K562 (cell line): ENCODE results near the gene PRRT1. TPM values are rescaled to one million over a fixed set of nuclear protein-coding genes. Genes with fewer than 3 reads are reported as not detected.

Experiments
- ARID2 ChIP-seq: fragments of 450-650 bp; IDR thresholded peaks from 2 replicates; pipeline ENCODE4 v1.6.1; 2017; ENCODE audit warnings: antibody characterized with exemption, mild to moderate bottlenecking
- DMBX1 ChIP-seq: fragments of 250-450 bp; sonication (Bioruptor Pico); IDR thresholded peaks from 2 replicates; pipeline ENCODE4 v1.8.0; 2022; ENCODE audit warnings: inconsistent platforms, mild to moderate bottlenecking, moderate library complexity, borderline replicate concordance
- ETS2 ChIP-seq: IDR thresholded peaks from 2 replicates; pipeline ENCODE4 v1.6.1; 2016; ENCODE audit warnings: borderline replicate concordance, missing genetic modification characterization, mild to moderate bottlenecking, moderate library complexity, missing compliant biosample characterization; ENCODE audit not compliant: poor library complexity, severe bottlenecking
- HSF4 ChIP-seq: fragments of 250-450 bp; sonication (Bioruptor Pico); IDR thresholded peaks from 2 replicates; pipeline ENCODE4 v2.1.2; 2022; ENCODE audit warnings: mild to moderate bottlenecking, moderate library complexity, borderline replicate concordance
- MAFF ChIP-seq: IDR thresholded peaks from 2 replicates; pipeline ENCODE4 v1.6.1; 2012; ENCODE audit warnings: low read length, improper control_type of control experiment
- NR2F6 ChIP-seq: fragments of 450-650 bp; formaldehyde crosslinking; IDR thresholded peaks from 2 replicates; pipeline ENCODE4 v1.4.0; 2020; ENCODE audit warnings: mild to moderate bottlenecking
- PRPF4 ChIP-seq: fragments of 200-400 bp; formaldehyde crosslinking; IDR thresholded peaks from one replicate; pipeline ENCODE4 v1.6.1; 2017; ENCODE audit warnings: low read length, low read depth, mild to moderate bottlenecking; ENCODE audit not compliant: insufficient read depth, poor library complexity, severe bottlenecking
- SMARCA5 ChIP-seq: fragments of 450-650 bp; IDR thresholded peaks from 2 replicates; pipeline ENCODE4 v1.6.1; 2016
- ZBTB17 ChIP-seq: fragments of 450-650 bp; formaldehyde crosslinking; IDR thresholded peaks from 2 replicates; pipeline ENCODE4 v1.4.0; 2020; ENCODE audit warnings: mild to moderate bottlenecking
- ZKSCAN8 ChIP-seq: fragments of 200-800 bp; sonication (Bioruptor generic); IDR thresholded peaks from 2 replicates; pipeline ENCODE4 v1.6.1; 2016; ENCODE audit warnings: missing genetic modification characterization, missing compliant biosample characterization
- polyA plus RNA-seq, 8 experiments: library from polyadenylated mRNA; depleted of rRNA in 4 of 8; stranded (reverse) in 5 of 8; unstranded in 3 of 8; fragments of >200 nt; fragmentation: Nextera tagmentation in 2 of 8; fragmentation: Illumina TruSeq in 1 of 8; extraction: Ambion mirVana in 2 of 8; extraction: Trizol in 1 of 8; gene quantifications; 2 replicates each; pipeline versions ENCODE4 v1.2.1 to v1.2.3, GENCODE V29; 2011 to 2014; ENCODE audit warnings: inconsistent platforms in 1 of 8, missing spikeins in 1 of 8
- total RNA-seq, 7 experiments: library from RNA; depleted of rRNA in 6 of 7; stranded (reverse); fragments of >200 nt in 6 of 7; fragmentation: Illumina TruSeq in 2 of 7; extraction: Trizol in 2 of 7; gene quantifications; 2 replicates each; pipeline versions ENCODE4 v1.2.1 to v1.2.3, GENCODE V29; 2011 to 2021; ENCODE audit warnings: low replicate concordance in 1 of 7
- TF ChIP-seq, protein P1 (sequence below), 2 experiments: fragments of 150-350 bp in 1 of 2; IDR thresholded peaks; 2 replicates each; pipeline ENCODE4 v1.6.1; 2012 to 2016; ENCODE audit warnings: low read depth in 2 of 2, low read length in 2 of 2, mild to moderate bottlenecking in 1 of 2, moderate library complexity in 1 of 2
- TF ChIP-seq, protein P2 (sequence below): fragments of 450-650 bp; IDR thresholded peaks from 2 replicates; pipeline ENCODE4 v1.6.1; 2016; ENCODE audit warnings: mild to moderate bottlenecking
- TF ChIP-seq, protein P3 (sequence below), 2 experiments: fragments of 450-650 bp; IDR thresholded peaks; 2 replicates each; pipeline ENCODE4 v1.6.1; 2018; ENCODE audit warnings: mild to moderate bottlenecking in 2 of 2, low read depth in 1 of 2; ENCODE audit not compliant: partially characterized antibody in 2 of 2
- TF ChIP-seq, protein P4 (sequence below): fragments of 450-650 bp; IDR thresholded peaks from 2 replicates; pipeline ENCODE4 v1.6.1; 2017; ENCODE audit warnings: antibody characterized with exemption

The PRRT1 gene
- total and polyA plus RNA-seq, 9 of the 15 experiments (the other 6 are each of a cell fraction or from before 2014, with no cell fraction given) = 0.14 to 3.5 (median 0.41) TPM

GRCh38 chr6:32177788-32178546, 26.2 kb upstream of the PRRT1 start, which contains the start of gene RNF5 (continued):
- TF ChIP-seq, protein P1, sequence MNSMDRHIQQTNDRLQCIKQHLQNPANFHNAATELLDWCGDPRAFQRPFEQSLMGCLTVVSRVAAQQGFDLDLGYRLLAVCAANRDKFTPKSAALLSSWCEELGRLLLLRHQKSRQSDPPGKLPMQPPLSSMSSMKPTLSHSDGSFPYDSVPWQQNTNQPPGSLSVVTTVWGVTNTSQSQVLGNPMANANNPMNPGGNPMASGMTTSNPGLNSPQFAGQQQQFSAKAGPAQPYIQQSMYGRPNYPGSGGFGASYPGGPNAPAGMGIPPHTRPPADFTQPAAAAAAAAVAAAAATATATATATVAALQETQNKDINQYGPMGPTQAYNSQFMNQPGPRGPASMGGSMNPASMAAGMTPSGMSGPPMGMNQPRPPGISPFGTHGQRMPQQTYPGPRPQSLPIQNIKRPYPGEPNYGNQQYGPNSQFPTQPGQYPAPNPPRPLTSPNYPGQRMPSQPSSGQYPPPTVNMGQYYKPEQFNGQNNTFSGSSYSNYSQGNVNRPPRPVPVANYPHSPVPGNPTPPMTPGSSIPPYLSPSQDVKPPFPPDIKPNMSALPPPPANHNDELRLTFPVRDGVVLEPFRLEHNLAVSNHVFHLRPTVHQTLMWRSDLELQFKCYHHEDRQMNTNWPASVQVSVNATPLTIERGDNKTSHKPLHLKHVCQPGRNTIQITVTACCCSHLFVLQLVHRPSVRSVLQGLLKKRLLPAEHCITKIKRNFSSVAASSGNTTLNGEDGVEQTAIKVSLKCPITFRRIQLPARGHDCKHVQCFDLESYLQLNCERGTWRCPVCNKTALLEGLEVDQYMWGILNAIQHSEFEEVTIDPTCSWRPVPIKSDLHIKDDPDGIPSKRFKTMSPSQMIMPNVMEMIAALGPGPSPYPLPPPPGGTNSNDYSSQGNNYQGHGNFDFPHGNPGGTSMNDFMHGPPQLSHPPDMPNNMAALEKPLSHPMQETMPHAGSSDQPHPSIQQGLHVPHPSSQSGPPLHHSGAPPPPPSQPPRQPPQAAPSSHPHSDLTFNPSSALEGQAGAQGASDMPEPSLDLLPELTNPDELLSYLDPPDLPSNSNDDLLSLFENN (IDR thresholded peaks at IDR 0.05; ENCODE audit: low read depth in 2 of 2, low read length in 2 of 2) = no peak
- TF ChIP-seq PRPF4 = no peak
- TF ChIP-seq HSF4 = no peak
- TF ChIP-seq DMBX1 = no peak
- TF ChIP-seq, protein P2, sequence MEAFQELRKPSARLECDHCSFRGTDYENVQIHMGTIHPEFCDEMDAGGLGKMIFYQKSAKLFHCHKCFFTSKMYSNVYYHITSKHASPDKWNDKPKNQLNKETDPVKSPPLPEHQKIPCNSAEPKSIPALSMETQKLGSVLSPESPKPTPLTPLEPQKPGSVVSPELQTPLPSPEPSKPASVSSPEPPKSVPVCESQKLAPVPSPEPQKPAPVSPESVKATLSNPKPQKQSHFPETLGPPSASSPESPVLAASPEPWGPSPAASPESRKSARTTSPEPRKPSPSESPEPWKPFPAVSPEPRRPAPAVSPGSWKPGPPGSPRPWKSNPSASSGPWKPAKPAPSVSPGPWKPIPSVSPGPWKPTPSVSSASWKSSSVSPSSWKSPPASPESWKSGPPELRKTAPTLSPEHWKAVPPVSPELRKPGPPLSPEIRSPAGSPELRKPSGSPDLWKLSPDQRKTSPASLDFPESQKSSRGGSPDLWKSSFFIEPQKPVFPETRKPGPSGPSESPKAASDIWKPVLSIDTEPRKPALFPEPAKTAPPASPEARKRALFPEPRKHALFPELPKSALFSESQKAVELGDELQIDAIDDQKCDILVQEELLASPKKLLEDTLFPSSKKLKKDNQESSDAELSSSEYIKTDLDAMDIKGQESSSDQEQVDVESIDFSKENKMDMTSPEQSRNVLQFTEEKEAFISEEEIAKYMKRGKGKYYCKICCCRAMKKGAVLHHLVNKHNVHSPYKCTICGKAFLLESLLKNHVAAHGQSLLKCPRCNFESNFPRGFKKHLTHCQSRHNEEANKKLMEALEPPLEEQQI = no peak
- TF ChIP-seq ZKSCAN8 = no peak
- TF ChIP-seq ETS2 (tag) = no peak
- TF ChIP-seq, protein P3, sequence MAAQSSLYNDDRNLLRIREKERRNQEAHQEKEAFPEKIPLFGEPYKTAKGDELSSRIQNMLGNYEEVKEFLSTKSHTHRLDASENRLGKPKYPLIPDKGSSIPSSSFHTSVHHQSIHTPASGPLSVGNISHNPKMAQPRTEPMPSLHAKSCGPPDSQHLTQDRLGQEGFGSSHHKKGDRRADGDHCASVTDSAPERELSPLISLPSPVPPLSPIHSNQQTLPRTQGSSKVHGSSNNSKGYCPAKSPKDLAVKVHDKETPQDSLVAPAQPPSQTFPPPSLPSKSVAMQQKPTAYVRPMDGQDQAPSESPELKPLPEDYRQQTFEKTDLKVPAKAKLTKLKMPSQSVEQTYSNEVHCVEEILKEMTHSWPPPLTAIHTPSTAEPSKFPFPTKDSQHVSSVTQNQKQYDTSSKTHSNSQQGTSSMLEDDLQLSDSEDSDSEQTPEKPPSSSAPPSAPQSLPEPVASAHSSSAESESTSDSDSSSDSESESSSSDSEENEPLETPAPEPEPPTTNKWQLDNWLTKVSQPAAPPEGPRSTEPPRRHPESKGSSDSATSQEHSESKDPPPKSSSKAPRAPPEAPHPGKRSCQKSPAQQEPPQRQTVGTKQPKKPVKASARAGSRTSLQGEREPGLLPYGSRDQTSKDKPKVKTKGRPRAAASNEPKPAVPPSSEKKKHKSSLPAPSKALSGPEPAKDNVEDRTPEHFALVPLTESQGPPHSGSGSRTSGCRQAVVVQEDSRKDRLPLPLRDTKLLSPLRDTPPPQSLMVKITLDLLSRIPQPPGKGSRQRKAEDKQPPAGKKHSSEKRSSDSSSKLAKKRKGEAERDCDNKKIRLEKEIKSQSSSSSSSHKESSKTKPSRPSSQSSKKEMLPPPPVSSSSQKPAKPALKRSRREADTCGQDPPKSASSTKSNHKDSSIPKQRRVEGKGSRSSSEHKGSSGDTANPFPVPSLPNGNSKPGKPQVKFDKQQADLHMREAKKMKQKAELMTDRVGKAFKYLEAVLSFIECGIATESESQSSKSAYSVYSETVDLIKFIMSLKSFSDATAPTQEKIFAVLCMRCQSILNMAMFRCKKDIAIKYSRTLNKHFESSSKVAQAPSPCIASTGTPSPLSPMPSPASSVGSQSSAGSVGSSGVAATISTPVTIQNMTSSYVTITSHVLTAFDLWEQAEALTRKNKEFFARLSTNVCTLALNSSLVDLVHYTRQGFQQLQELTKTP (IDR thresholded peaks at IDR 0.05; ENCODE audit: low read depth in 1 of 2, partially characterized antibody in 2 of 2) = no peak
- TF ChIP-seq SMARCA5 = no peak
- TF ChIP-seq ARID2 = no peak
- TF ChIP-seq MAFF = peak; percentile 96
- no peak; the same call in 1 of the 2 replicates for TF ChIP-seq ZBTB17 (CRISPR knock-in tag)
- no peak for TF ChIP-seq NR2F6 (CRISPR knock-in tag)
- TF ChIP-seq, protein P4, sequence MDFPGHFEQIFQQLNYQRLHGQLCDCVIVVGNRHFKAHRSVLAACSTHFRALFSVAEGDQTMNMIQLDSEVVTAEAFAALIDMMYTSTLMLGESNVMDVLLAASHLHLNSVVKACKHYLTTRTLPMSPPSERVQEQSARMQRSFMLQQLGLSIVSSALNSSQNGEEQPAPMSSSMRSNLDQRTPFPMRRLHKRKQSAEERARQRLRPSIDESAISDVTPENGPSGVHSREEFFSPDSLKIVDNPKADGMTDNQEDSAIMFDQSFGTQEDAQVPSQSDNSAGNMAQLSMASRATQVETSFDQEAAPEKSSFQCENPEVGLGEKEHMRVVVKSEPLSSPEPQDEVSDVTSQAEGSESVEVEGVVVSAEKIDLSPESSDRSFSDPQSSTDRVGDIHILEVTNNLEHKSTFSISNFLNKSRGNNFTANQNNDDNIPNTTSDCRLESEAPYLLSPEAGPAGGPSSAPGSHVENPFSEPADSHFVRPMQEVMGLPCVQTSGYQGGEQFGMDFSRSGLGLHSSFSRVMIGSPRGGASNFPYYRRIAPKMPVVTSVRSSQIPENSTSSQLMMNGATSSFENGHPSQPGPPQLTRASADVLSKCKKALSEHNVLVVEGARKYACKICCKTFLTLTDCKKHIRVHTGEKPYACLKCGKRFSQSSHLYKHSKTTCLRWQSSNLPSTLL = no peak
